ENCODE data around the gene GPR34. TPM values are rescaled to one million over a fixed set of nuclear protein-coding genes. Genes with fewer than 3 reads are reported as not detected.

GPR34 gene
- total and polyA plus RNA-seq, 2 donors (not counting 1 experiment from before 2014, with no cell fraction given) = 0.21 TPM; not detected in 1

DNA sequence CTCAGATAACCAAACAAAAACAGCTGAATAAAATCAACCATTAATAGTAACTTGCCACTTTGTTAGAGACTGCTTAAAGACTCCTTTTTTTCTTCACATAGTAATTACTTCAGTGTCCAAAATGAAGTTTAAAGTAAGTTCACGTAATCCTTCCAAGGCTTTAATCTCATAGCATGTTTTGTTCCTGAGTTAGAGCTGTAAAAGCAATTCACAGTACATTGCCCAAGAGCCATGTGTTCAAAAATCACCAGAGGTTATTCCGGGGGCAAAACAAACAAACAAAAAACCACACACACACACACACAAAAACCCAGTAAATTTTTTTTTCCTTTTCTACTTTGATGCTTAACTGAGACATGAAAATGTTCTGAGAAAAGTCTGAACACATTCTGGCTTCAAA, 41.3 kb downstream of the GPR34 start:
- Histone ChIP-seq H3K9me3 (ENCODE audit: control extremely low read depth in 1 of 3, control insufficient read depth in 2 of 3, insufficient read depth in 1 of 3, low read length in 2 of 3) (no peaks in the 10 kb centered on the region), H3K4me2 (replicated peaks; ENCODE audit: low read depth, low read length, poor library complexity, severe bottlenecking) (no peak overlapping the region), H3K9ac (ENCODE audit: low read length) (no peak overlapping the region), H3K27me3 (replicated peaks in 1 of 4; ENCODE audit: control extremely low read depth in 1 of 4, control insufficient read depth in 3 of 4, insufficient read depth in 4 of 4, low read length in 3 of 4) (no peaks in the 10 kb centered on the region), H3K4me1 (ENCODE audit: control insufficient read depth in 2 of 2, insufficient read depth in 2 of 2, low read length in 2 of 2) (peaks cover 16 to 18% of the 10 kb centered on the region in 2 donors), H3K79me2 (ENCODE audit: control insufficient read depth, insufficient read depth, low read length) (no peaks in the 10 kb centered on the region), H3K27ac (ENCODE audit: low read length in 2 of 2) (no peak overlapping the region), H2AFZ (ENCODE audit: insufficient read depth, low read depth, low read length, poor library complexity, severe bottlenecking) (no peak overlapping the region), H3K4me3 (ENCODE audit: control extremely low read depth in 1 of 5, extremely low read depth in 1 of 5, insufficient read depth in 1 of 5, low read depth in 2 of 5, low read length in 4 of 5) (no peak overlapping the region), H3K36me3 (replicated peaks in 1 of 2; ENCODE audit: control extremely low read depth in 1 of 2, control insufficient read depth in 1 of 2, extremely low read depth in 1 of 2, insufficient read depth in 2 of 2, low read length in 1 of 2) (no peaks in the 10 kb centered on the region), H4K20me1 (ENCODE audit: control insufficient read depth, insufficient read depth, low read length, poor library complexity, severe bottlenecking) (no peaks in the 10 kb centered on the region)
- H3K9me3 Mint-ChIP-seq (ENCODE audit: insufficient read depth) = no peaks in the 10 kb centered on the region
- no peak overlapping the region for H3K27ac Mint-ChIP-seq
- H3K4me3 Mint-ChIP-seq = no peak overlapping the region
- CTCF ChIA-PET = interaction anchor here (0.6 kb wide), 1 partner anchor 612 kb away, joined by 4 read pairs; no protein-coding TSS in a partner anchor
- intact Hi-C loops (cut with micrococcal nuclease) = loop anchor here (10.0 kb wide), 2 partner anchors 285 to 395 kb away; partner anchors contain the start of genes DDX3X and NYX
- POLR2A ChIA-PET = no interaction called here
- no CpG with 5 or more reads among the region's 2 CpGs for WGBS (ENCODE audit: insufficient coverage)
- no peak for DNase-seq
- H3K4me1 Mint-ChIP-seq = peaks cover 30% of the 10 kb centered on the region
- TF ChIP-seq, protein P1, sequence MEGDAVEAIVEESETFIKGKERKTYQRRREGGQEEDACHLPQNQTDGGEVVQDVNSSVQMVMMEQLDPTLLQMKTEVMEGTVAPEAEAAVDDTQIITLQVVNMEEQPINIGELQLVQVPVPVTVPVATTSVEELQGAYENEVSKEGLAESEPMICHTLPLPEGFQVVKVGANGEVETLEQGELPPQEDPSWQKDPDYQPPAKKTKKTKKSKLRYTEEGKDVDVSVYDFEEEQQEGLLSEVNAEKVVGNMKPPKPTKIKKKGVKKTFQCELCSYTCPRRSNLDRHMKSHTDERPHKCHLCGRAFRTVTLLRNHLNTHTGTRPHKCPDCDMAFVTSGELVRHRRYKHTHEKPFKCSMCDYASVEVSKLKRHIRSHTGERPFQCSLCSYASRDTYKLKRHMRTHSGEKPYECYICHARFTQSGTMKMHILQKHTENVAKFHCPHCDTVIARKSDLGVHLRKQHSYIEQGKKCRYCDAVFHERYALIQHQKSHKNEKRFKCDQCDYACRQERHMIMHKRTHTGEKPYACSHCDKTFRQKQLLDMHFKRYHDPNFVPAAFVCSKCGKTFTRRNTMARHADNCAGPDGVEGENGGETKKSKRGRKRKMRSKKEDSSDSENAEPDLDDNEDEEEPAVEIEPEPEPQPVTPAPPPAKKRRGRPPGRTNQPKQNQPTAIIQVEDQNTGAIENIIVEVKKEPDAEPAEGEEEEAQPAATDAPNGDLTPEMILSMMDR (IDR thresholded peaks at IDR 0.05) = no peak
- TF ChIP-seq EZH2 (IDR thresholded peaks at IDR 0.05; ENCODE audit: borderline replicate concordance, insufficient read depth, low read depth, low read length, poor library complexity, severe bottlenecking) = no peak
- ATAC-seq (ENCODE audit: low read depth) = no peak
- H3K27me3 Mint-ChIP-seq = no peaks in the 10 kb centered on the region

DNA sequence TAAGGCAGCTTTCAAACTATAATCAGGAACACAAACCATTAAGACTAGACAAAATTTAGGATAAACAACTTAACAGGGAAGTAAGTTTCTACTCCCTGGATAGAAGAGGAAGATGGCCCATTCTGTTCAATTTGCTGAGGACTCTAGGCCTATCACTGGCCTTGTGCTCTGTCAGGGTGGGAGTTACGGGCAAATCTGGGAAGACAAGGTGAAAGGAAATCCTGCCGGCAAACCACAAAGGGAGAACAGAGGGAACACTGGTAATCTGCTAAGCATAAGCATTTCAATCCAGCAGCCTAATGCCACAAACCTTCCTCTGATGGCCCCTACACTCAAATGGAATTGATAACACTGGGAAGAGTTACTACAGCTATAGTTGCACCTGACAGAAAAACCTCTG, 43.5 kb downstream of the GPR34 start:
- no peaks in the 10 kb centered on the region for H3K9me3 ChIP-seq (ENCODE audit: control extremely low read depth in 1 of 3, control insufficient read depth in 2 of 3, insufficient read depth in 1 of 3, low read length in 2 of 3)
- Mint-ChIP-seq H3K4me1 (peaks cover 42% of the 10 kb centered on the region), H3K27ac (peak overlapping the region; percentile 43), H3K9me3 (ENCODE audit: insufficient read depth) (no peaks in the 10 kb centered on the region), H3K27me3 (no peaks in the 10 kb centered on the region), H3K4me3 (peak overlapping the region; percentile 30)
- H4K20me1 ChIP-seq (ENCODE audit: control insufficient read depth, insufficient read depth, low read length, poor library complexity, severe bottlenecking) = no peaks in the 10 kb centered on the region
- no peak overlapping the region for H3K4me2 ChIP-seq (replicated peaks; ENCODE audit: low read depth, low read length, poor library complexity, severe bottlenecking)
- ChIA-PET POLR2A (no interaction called here), CTCF (interaction anchor here (0.6 to 1.2 kb wide), 4 partner anchors 12 to 185 kb away, joined by 3 to 6 read pairs (median 3); no protein-coding TSS in a partner anchor)
- H3K36me3 ChIP-seq (replicated peaks in 1 of 2; ENCODE audit: control extremely low read depth in 1 of 2, control insufficient read depth in 1 of 2, extremely low read depth in 1 of 2, insufficient read depth in 2 of 2, low read length in 1 of 2) = no peaks in the 10 kb centered on the region
- WGBS (ENCODE audit: insufficient coverage) = no CpG with 5 or more reads among the region's 2 CpGs
- ATAC-seq (ENCODE audit: low read depth) (no peak), DNase-seq (no peak)
- no peak overlapping the region for H3K9ac ChIP-seq (ENCODE audit: low read length)
- peaks cover 23 to 24% of the 10 kb centered on the region in 2 donors for H3K4me1 ChIP-seq (ENCODE audit: control insufficient read depth in 2 of 2, insufficient read depth in 2 of 2, low read length in 2 of 2)
- no peak for TF ChIP-seq EZH2 (IDR thresholded peaks at IDR 0.05; ENCODE audit: borderline replicate concordance, insufficient read depth, low read depth, low read length, poor library complexity, severe bottlenecking)
- TF ChIP-seq, protein P1 (IDR thresholded peaks at IDR 0.05) = no peak
- no peak overlapping the region for H2AFZ ChIP-seq (ENCODE audit: insufficient read depth, low read depth, low read length, poor library complexity, severe bottlenecking)
- H3K27me3 ChIP-seq (replicated peaks in 1 of 4; ENCODE audit: control extremely low read depth in 1 of 4, control insufficient read depth in 3 of 4, insufficient read depth in 4 of 4, low read length in 3 of 4) = no peaks in the 10 kb centered on the region
- intact Hi-C loops (cut with micrococcal nuclease) = loop anchor here (10.0 kb wide), 2 partner anchors 287 to 397 kb away; partner anchors contain the start of genes DDX3X and NYX
- H3K27ac ChIP-seq (ENCODE audit: low read length in 2 of 2) = no peak overlapping the region
- no peak overlapping the region for H3K4me3 ChIP-seq (ENCODE audit: control extremely low read depth in 1 of 5, extremely low read depth in 1 of 5, insufficient read depth in 1 of 5, low read depth in 2 of 5, low read length in 4 of 5)
- no peaks in the 10 kb centered on the region for H3K79me2 ChIP-seq (ENCODE audit: control insufficient read depth, insufficient read depth, low read length)

All from B cell (primary cell).